Neural cell (in vitro differentiated cells): ENCODE data around the gene EFCAB8. TPM values are rescaled to one million over a fixed set of nuclear protein-coding genes. Genes with fewer than 3 reads are reported as not detected.

Experiments used
- H2AFZ ChIP-seq: fragments of 200-600, 300-800 bp; sonication (generic), shearing (Covaris generic); 2 replicates; pipeline ENCODE4 v1.6.0; 2014; ENCODE audit warnings: low read depth, mild to moderate bottlenecking, antibody characterized with exemption, low read length, moderate library complexity
- H3F3A ChIP-seq: fragments of 200-600 bp; shearing (Covaris generic); 2 replicates; pipeline ENCODE4 v1.6.1; 2016; ENCODE audit warnings: mild to moderate bottlenecking, moderate library complexity, mixed read lengths, antibody characterized with exemption, low read length; ENCODE audit not compliant: insufficient read depth, poor library complexity, severe bottlenecking
- H3K27ac ChIP-seq: fragments of 200-600, 300-800 bp; sonication (generic), shearing (Covaris generic); 2 replicates; pipeline ENCODE4 v1.5.1; 2014; ENCODE audit warnings: mild to moderate bottlenecking, low read length, moderate library complexity
- H3K27me3 ChIP-seq: fragments of 300-800, 200-600 bp; sonication (generic), shearing (Covaris generic); 2 replicates; pipeline ENCODE4 v1.6.0; 2014; ENCODE audit warnings: mild to moderate bottlenecking, low read depth, low read length, moderate library complexity; ENCODE audit not compliant: insufficient read depth
- H3K36me3 ChIP-seq: fragments of 300-800, 200-600 bp; sonication (generic), shearing (Covaris generic); 2 replicates; pipeline ENCODE4 v1.5.1; 2014; ENCODE audit warnings: mild to moderate bottlenecking, antibody characterized with exemption, low read length, moderate library complexity; ENCODE audit not compliant: insufficient read depth
- H3K4me2 ChIP-seq: fragments of 300-800, 200-600 bp; sonication (generic), shearing (Covaris generic); 2 replicates; pipeline ENCODE4 v1.6.0; 2014; ENCODE audit warnings: mild to moderate bottlenecking, low read length
- H3K4me3 ChIP-seq: fragments of 300-800, 200-600 bp; sonication (generic), shearing (Covaris generic); 2 replicates; pipeline ENCODE4 v1.5.1; 2014; ENCODE audit warnings: mild to moderate bottlenecking, low read length, moderate library complexity
- H3K79me2 ChIP-seq: fragments of 200-600 bp; shearing (Covaris generic); replicated peaks from 2 replicates; pipeline ENCODE4 v1.6.0; 2014; ENCODE audit warnings: mild to moderate bottlenecking, low read length, moderate library complexity; ENCODE audit not compliant: insufficient read depth
- H3K9ac ChIP-seq: fragments of 300-800, 200-600 bp; sonication (generic), shearing (Covaris generic); 2 replicates; pipeline ENCODE4 v1.6.1; 2016; ENCODE audit warnings: mild to moderate bottlenecking, low read length, mixed read lengths
- H3K9me2 ChIP-seq: fragments of 200-600 bp; shearing (Covaris generic); 2 replicates; pipeline ENCODE4 v1.6.1; 2016; ENCODE audit warnings: mild to moderate bottlenecking, low read length, mixed read lengths; ENCODE audit not compliant: insufficient read depth
- H3K9me3 ChIP-seq: fragments of 200-600, 300-800 bp; sonication (generic), shearing (Covaris generic); 2 replicates; pipeline ENCODE4 v1.6.1; 2016; ENCODE audit warnings: mild to moderate bottlenecking, mixed run types, low read length, moderate library complexity, mixed read lengths
- H4K20me1 ChIP-seq: fragments of 200-600 bp; shearing (Covaris generic); 2 replicates; pipeline ENCODE4 v1.6.1; 2016; ENCODE audit warnings: mild to moderate bottlenecking, mixed run types; ENCODE audit not compliant: insufficient read depth
- CTCF ChIP-seq: fragments of 450-650 bp; IDR thresholded peaks from 2 replicates; pipeline ENCODE4 v1.5.1; 2014; ENCODE audit warnings: antibody characterized with exemption, mild to moderate bottlenecking, moderate library complexity; ENCODE audit not compliant: poor library complexity, severe bottlenecking
- EP300 ChIP-seq: fragments of 450-650 bp; conservative IDR thresholded peaks from 2 replicates; pipeline ENCODE4 v1.6.1; 2014; ENCODE audit warnings: antibody characterized with exemption, mild to moderate bottlenecking, moderate library complexity; ENCODE audit not compliant: poor library complexity, severe bottlenecking
- EZH2 ChIP-seq: fragments of 200-600, 300-800 bp; shearing (Covaris generic), sonication (generic); IDR thresholded peaks from 2 replicates; pipeline ENCODE4 v1.6.1; 2014; ENCODE audit warnings: antibody characterized with exemption, low read length, borderline replicate concordance, mild to moderate bottlenecking; ENCODE audit not compliant: insufficient read depth, poor library complexity, severe bottlenecking
- MXI1 ChIP-seq: fragments of 450-650 bp; conservative IDR thresholded peaks from 2 replicates; pipeline ENCODE4 v1.6.1; 2014; ENCODE audit warnings: antibody characterized with exemption, mild to moderate bottlenecking; ENCODE audit not compliant: poor library complexity, severe bottlenecking
- POLR2AphosphoS5 ChIP-seq: IDR thresholded peaks from 2 replicates; pipeline ENCODE4 v1.6.1; 2012
- RAD21 ChIP-seq: fragments of 450-650 bp; conservative IDR thresholded peaks from 2 replicates; pipeline ENCODE4 v1.6.1; 2014; ENCODE audit warnings: antibody characterized with exemption, mild to moderate bottlenecking, moderate library complexity
- REST ChIP-seq: IDR thresholded peaks from 2 replicates; pipeline ENCODE4 v1.6.1; 2012; ENCODE audit warnings: borderline replicate concordance
- SMC3 ChIP-seq: fragments of 450-650 bp; conservative IDR thresholded peaks from 2 replicates; pipeline ENCODE4 v1.6.1; 2014; ENCODE audit warnings: antibody characterized with exemption, mild to moderate bottlenecking, moderate library complexity; ENCODE audit not compliant: poor library complexity
- TAF1 ChIP-seq: IDR thresholded peaks from 2 replicates; pipeline ENCODE4 v1.6.1; 2012; ENCODE audit warnings: low read depth
- polyA plus RNA-seq: library from polyadenylated mRNA; depleted of rRNA; stranded (reverse); fragments of >200 nt; gene quantifications from 2 replicates; pipeline ENCODE4 v1.2.3, GENCODE V29; 2014

EFCAB8 gene
- polyA plus RNA-seq, 1 donor from 2014 or later = not detected

- H3F3A ChIP-seq = no peaks in the 10 kb centered on the region
- no peaks in the 10 kb centered on the region for H3K9me2 ChIP-seq
- H3K4me2 ChIP-seq = no peak overlapping the region
- H3K36me3 ChIP-seq = no peaks in the 10 kb centered on the region
- no peaks in the 10 kb centered on the region for H3K27me3 ChIP-seq
- H2AFZ ChIP-seq = no peak overlapping the region
- no peak overlapping the region for H3K9ac ChIP-seq
- H3K9me3 ChIP-seq = no peaks in the 10 kb centered on the region
- H3K4me3 ChIP-seq = no peak overlapping the region
- H3K79me2 ChIP-seq = peaks cover 12% of the 10 kb centered on the region
- TF ChIP-seq EZH2 (no peak), MXI1 (no peak), POLR2AphosphoS5 (no peak), EP300 (no peak), SMC3 (no peak), RAD21 (no peak), REST (no peak), TAF1 (no peak), CTCF (no peak)
- H3K27ac ChIP-seq = no peak overlapping the region
- H4K20me1 ChIP-seq = peaks cover 3% of the 10 kb centered on the region
Observed at GRCh38 chr20:32845786-32846185, 12.9 kb upstream of the EFCAB8 start.

- H3K4me2 ChIP-seq = no peak overlapping the region
- no peak overlapping the region for H3K9ac ChIP-seq
- no peaks in the 10 kb centered on the region for H3K27me3 ChIP-seq
- H3F3A ChIP-seq = no peaks in the 10 kb centered on the region
- no peak for TF ChIP-seq EZH2
- no peak for TF ChIP-seq RAD21
- no peak for TF ChIP-seq CTCF
- no peak for TF ChIP-seq REST
- no peak for TF ChIP-seq MXI1
- no peak overlapping the region for H2AFZ ChIP-seq
- peaks cover under 1% of the 10 kb centered on the region for H3K36me3 ChIP-seq
- no peak overlapping the region for H3K27ac ChIP-seq
- no peak overlapping the region for H3K4me3 ChIP-seq
- H3K9me3 ChIP-seq = no peaks in the 10 kb centered on the region
- H4K20me1 ChIP-seq = peaks cover 3% of the 10 kb centered on the region
- peaks cover 12% of the 10 kb centered on the region for H3K79me2 ChIP-seq
- no peaks in the 10 kb centered on the region for H3K9me2 ChIP-seq
Observed at GRCh38 chr20:32846852-32847251, 11.9 kb upstream of the EFCAB8 start.
